HG03460 (cell line): ENCODE measurements around the gene CHD6.

Source experiments
- ATAC-seq: cut with Tn5 transposase; IDR thresholded peaks from one replicate; pipeline ENCODE4 v1.9.1; 2021; ENCODE audit not compliant: unreplicated experiment

The CHD6 gene

DNA sequence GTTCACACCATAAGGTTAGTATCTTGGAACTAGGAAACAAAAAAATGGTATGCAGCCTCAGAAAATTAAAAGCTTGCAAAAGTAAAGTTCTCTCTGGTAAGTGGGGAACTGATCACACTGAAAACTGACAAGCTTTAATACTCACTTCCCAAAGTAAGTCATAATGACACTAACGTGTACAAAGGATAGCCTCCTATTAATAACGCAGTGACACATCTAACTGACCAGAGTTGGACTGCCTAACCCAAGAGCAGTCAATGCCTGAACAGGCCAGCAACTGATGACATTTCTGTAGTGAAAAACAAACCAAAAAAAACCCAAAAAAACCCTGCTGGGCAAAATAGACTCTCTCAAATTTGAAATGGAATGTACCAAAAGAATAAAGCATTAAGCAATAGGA, 30.7 kb downstream of the CHD6 start:
- ATAC-seq: no peak

- ATAC-seq: no peak
These were observed 31.4 kb downstream of the CHD6 start for GRCh38 chr20:41586772-41587171.

GRCh38 chr20:41580350-41580749, 37.8 kb downstream of the CHD6 start:
- ATAC-seq: no peak

DNA sequence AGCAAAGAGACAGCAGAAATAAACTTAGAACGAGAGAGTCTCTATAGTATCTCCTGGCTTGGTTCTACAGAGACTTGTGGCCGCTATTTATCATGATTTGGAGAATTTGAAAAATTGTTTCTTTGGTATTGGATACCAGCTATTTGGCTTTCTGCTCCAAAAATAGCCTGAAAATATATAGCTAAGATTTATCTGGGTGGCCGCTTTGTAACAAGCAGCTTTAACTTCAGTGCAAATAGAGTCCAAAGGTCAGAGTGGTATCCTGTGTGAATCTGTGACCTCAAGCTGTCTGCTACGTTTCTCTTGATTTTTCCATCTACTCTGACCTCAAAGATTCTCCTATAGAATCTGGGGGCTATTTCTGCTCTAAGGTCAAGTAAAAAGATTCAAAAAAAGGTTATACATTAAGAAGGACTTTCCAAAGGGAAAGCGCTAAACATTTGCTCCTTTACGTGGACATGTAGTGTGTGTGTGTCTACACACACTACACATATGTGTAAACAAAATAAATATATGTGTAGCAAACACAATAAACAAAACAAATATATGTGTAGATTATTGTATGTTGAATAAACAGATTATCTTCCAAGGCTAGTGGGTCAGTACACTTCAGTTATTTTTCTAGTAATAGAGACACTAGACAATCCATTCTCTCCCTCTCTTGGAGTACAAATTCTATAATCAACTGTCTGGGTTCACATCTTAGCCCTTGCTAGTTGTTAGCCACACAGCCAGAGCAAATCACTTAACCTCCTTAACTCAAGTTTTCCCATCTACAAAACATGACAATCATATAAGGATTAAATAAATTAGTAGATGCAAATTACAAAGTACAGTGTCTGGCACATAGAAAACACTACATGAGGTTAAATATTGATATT, 40.8 kb downstream of the CHD6 start:
- no peak for ATAC-seq

GRCh38 chr20:41575412-41575811, 42.8 kb downstream of the CHD6 start:
- ATAC-seq: no peak

- no peak for ATAC-seq
These were observed 43.3 kb downstream of the CHD6 start for GRCh38 chr20:41574802-41575389.

DNA sequence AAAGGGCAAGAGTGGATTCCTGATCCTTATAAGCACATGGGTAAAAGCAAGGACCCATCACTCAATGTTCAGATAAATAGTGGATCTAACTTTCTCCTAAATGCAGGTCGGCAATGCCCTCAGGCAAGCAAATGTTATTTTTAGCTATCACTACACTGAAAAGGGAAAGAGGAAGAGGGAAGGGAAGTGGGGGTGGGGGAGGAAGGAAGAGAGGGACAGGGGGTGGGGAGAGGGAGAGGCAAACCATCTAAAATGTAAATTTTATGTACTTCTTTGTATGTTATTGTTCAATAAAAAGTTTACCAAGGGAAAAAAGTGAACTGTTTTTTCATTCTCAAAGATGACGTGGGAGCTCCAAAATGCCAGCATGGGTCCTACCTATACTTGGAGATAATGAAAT, 44.2 kb downstream of the CHD6 start:
- no peak for ATAC-seq

- ATAC-seq: no peak
These were observed 46.1 kb downstream of the CHD6 start for GRCh38 chr20:41572010-41572572.

DNA sequence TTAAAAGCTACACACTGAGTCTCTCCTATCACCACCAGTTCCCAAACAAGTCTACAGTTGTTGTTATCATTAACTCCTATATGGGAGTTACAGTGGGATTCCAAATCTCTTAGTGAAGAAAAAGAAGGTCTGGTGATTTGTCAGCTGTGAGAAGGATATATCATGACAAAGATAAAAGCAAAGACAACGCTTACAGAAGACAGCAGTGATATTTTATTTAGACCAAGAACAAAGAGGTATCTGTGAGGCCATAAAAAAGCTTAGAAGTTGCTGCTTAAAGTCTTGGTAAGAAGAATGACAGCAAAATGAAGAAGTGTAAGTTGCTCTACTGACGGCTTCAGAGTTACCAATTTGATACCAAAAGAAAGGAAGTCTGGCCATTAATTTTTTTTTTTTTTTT, 47.2 kb downstream of the CHD6 start:
- no peak for ATAC-seq

- ATAC-seq: no peak
These were observed 47.6 kb downstream of the CHD6 start for GRCh38 chr20:41570557-41570956.

DNA sequence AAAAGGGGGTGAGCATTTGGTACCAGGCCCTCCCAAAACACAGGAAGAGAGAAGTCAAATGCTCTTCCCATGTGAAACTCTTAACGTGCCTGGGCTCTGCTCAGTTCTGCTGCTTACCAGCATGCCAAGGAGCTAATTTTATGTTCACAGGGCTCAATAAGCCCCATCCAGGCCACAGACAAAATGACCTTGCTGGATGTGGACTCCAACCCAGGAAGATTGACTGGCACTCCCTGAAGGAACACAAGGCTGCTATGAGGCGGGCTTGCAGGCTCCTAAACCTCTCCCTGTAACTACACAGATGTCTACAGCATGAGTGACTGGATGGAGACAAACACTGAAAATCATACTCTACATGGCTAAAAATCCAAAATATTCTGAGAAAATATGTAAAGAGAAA, 50.6 kb downstream of the CHD6 start:
- ATAC-seq: no peak

GRCh38 chr20:41566896-41567527, 51.2 kb downstream of the CHD6 start:
- ATAC-seq: no peak

- ATAC-seq: no peak
These were observed 55.1 kb downstream of the CHD6 start for GRCh38 chr20:41563087-41563486.

DNA sequence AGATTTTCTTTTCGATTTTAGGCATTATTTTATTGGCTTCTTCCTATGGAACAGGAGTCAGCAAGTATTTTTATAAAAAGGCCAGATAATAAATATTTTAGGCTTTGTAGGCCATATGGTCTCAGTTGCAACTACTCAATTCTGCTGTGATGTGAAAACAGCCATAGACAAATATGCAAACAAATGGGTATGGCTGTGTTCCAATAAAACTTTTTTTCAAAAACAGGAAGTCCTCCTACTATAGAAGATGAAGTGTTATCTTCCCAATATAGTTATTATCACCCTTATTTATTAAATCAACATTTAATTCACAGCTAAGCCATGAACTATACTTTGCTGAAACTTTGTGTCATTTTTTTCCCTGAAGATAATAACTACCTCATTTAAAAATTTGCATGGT, 57.2 kb downstream of the CHD6 start:
- ATAC-seq: no peak

DNA sequence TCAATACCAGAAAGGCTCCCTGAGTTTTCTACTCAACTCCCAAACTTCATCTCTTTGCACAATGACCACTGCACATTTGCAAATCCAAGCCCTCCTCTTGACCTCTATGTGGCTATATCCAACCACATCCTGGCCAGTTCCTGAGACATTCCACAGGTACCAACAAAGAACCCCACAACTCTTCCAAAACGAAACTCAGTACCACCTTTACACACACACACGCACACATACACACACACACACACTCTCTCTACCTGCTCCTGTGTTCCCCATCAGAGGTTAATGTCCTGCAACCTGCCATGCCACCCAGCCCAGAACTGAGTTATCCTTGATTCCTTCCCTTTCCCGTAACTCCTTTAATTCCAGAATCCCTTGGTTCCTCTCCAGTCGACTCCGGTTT, 58.5 kb downstream of the CHD6 start:
- no peak for ATAC-seq

DNA sequence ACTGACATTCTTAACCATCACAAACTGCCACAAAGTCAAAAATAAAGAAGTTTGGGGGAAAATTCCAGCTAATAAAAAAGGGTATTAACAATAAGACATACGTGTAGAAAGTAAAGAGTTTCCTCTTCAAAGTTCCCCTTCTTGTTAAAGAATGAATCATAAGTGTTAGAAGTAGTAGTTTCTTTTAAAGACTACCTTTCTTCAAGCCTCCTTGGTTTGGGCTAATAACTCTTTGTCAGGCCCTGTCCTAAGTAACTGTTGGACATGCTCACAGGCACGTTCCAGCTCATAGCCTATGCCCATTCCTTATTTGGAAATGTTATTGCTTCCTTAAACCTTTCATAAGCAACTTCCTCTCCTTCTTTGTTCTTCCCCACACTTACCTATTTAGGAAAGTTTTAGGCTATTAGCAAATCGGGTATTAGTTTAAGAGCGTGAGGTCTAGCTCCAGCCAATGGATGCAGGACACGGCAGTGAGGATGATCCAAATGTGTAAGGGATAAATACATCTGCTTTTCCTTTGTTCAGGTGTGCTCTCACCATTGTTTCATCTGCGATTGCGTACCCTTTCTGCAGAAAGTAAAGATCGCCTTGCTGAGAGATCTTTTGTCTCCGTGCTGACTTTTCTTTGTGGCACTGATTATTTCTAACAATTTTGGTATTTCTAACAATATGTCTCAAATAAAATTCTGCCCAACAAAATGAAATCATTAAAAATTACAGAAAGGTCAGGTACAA, 64.9 kb downstream of the CHD6 start:
- ATAC-seq: no peak

- no peak for ATAC-seq
These were observed 65.7 kb downstream of the CHD6 start for GRCh38 chr20:41552295-41553068.

DNA sequence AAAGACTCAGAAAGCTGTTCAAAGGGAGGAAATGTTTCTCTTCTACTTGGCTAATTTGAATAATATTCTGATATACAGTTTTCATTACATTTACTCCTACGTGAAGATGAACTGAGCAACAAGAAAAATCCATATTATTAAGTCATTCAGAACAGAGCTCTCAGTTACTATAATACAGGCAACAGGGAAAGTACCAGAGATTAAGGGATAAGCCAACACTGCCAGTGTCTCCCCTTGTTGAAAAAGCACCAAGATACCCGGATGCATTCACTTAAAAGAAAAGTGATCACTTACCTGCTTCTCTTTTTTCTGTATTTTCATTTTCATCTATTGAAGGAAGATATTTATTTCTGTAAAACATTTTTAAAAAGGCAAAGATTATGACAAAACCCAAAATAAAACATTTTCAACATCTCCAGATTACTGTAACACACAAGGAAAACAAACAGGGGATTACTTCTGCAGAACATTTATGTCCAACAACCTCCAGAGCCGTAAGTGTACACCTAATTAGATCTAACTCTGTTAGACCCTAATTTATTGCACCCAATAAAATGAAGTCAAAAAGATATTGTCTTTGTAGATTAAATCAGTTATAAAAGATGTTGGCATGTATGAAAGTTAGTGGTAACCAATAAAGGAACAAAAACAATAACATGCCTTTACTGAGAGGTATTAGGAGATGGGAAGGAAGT, 67.0 kb downstream of the CHD6 start:
- no peak for ATAC-seq

GRCh38 chr20:41547221-41547620, 71.0 kb downstream of the CHD6 start:
- no peak for ATAC-seq

DNA sequence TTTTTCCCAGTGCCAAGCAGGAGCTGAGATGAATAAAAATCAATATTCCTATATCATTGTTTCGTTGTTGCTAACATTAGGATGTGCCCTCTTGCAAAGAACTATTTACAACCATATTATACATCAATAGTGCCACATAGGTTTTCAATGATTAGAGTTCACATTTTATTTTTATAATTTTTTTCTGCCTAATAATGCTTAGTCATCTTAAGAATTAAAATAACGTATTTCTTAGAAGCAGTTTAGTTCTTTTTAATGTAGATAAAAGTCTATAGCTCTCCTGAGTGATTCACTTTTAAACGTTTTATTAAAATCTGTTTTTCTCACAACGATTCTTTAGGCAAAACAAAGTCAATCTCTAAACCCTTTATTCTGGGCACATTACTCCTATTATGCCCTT, 71.6 kb downstream of the CHD6 start:
- no peak for ATAC-seq
